ENCODE data around the gene BPI.
"Not testable (repeated sequence)": the region's sequence is repeated elsewhere in the genome, so short reads cannot be mapped to it uniquely, and the experiment has no call there.

- TF ChIP-seq CTCF, POLR2A, POLR2AphosphoS5 (IDR thresholded peaks at IDR 0.05): not testable (repeated sequence)
Measured at GRCh38 chr20:38284066-38284650, 19.8 kb upstream of the BPI start.
